ENCODE measurements around the gene REV1.

The REV1 gene

DNA sequence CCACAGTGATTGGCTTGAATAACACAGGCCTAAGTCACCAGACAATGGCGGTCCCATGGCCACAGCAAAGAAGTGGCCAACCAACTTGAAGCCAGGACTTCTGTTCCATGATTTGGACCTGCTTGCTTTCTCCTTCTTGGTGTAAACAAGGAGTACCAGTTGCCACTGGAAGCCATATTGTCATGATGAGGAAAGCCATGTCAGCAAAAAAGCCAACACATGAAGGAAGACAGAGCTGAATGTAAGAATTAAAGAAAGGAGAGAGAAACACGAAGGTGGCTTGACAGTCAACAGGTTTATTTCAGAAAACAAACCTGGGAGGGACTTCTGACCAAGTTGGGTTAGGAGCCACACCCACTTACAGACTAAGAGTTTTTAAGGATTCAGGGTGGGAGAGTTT is 32.3 kb upstream of the REV1 start:
- no peak for DNase-seq (ENCODE audit: low read depth in 1 of 2, low spot score in 1 of 2)

DNA sequence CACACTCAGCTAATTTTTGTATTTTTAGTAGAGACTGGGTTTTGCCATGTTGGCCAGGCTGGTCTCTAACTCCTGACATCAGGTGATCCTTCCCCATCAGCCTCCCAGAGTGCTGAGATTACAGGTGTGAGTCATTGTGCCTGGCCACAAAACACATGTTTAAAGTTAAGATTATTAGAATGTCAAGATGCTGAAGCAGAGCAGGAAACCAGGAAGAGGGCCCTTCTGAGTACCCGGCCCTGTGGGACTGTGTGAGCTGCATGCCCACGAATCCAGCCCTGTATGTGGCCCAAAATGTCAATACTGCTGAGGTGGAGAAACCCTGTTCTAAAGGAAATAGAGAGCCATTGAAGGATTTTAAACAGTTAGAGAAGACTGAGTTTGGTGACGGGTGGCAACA is 31.0 kb upstream of the REV1 start:
- no peak overlapping the region for H3K27ac ChIP-seq (replicated peaks)
- TF ChIP-seq POLR2AphosphoS5 (IDR thresholded peaks at IDR 0.05; ENCODE audit: low read depth) (no peak), SPI1 (IDR thresholded peaks at IDR 0.05; ENCODE audit: borderline replicate concordance, low read depth) (no peak), GABPA (IDR thresholded peaks at IDR 0.05; ENCODE audit: low read depth) (no peak)
- TF ChIP-seq, protein P1, sequence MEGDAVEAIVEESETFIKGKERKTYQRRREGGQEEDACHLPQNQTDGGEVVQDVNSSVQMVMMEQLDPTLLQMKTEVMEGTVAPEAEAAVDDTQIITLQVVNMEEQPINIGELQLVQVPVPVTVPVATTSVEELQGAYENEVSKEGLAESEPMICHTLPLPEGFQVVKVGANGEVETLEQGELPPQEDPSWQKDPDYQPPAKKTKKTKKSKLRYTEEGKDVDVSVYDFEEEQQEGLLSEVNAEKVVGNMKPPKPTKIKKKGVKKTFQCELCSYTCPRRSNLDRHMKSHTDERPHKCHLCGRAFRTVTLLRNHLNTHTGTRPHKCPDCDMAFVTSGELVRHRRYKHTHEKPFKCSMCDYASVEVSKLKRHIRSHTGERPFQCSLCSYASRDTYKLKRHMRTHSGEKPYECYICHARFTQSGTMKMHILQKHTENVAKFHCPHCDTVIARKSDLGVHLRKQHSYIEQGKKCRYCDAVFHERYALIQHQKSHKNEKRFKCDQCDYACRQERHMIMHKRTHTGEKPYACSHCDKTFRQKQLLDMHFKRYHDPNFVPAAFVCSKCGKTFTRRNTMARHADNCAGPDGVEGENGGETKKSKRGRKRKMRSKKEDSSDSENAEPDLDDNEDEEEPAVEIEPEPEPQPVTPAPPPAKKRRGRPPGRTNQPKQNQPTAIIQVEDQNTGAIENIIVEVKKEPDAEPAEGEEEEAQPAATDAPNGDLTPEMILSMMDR (IDR thresholded peaks at IDR 0.05; ENCODE audit: insufficient read depth, low read length) = no peak
- TF ChIP-seq, protein P2, sequence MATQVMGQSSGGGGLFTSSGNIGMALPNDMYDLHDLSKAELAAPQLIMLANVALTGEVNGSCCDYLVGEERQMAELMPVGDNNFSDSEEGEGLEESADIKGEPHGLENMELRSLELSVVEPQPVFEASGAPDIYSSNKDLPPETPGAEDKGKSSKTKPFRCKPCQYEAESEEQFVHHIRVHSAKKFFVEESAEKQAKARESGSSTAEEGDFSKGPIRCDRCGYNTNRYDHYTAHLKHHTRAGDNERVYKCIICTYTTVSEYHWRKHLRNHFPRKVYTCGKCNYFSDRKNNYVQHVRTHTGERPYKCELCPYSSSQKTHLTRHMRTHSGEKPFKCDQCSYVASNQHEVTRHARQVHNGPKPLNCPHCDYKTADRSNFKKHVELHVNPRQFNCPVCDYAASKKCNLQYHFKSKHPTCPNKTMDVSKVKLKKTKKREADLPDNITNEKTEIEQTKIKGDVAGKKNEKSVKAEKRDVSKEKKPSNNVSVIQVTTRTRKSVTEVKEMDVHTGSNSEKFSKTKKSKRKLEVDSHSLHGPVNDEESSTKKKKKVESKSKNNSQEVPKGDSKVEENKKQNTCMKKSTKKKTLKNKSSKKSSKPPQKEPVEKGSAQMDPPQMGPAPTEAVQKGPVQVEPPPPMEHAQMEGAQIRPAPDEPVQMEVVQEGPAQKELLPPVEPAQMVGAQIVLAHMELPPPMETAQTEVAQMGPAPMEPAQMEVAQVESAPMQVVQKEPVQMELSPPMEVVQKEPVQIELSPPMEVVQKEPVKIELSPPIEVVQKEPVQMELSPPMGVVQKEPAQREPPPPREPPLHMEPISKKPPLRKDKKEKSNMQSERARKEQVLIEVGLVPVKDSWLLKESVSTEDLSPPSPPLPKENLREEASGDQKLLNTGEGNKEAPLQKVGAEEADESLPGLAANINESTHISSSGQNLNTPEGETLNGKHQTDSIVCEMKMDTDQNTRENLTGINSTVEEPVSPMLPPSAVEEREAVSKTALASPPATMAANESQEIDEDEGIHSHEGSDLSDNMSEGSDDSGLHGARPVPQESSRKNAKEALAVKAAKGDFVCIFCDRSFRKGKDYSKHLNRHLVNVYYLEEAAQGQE (IDR thresholded peaks at IDR 0.05; ENCODE audit: insufficient replicate concordance, low read depth) = no peak
- H3K27me3 ChIP-seq (ENCODE audit: insufficient read depth, poor library complexity, severe bottlenecking) = no peaks in the 10 kb centered on the region
- DNase-seq (ENCODE audit: low read depth in 1 of 2, low spot score in 1 of 2) = no peak
- H3K4me3 ChIP-seq (replicated peaks; ENCODE audit: insufficient read depth, low read length) = no peak overlapping the region

More for the DNA sequence above, 32.3 kb upstream of the REV1 start:
- H3K4me3 ChIP-seq (replicated peaks; ENCODE audit: insufficient read depth, low read length) = no peak overlapping the region
- no peak overlapping the region for H3K27ac ChIP-seq (replicated peaks)
- TF ChIP-seq, protein P2 (IDR thresholded peaks at IDR 0.05; ENCODE audit: insufficient replicate concordance, low read depth) = no peak
- TF ChIP-seq, protein P1 (IDR thresholded peaks at IDR 0.05; ENCODE audit: insufficient read depth, low read length) = no peak
- TF ChIP-seq POLR2AphosphoS5 (IDR thresholded peaks at IDR 0.05; ENCODE audit: low read depth) = no peak
- TF ChIP-seq GABPA (IDR thresholded peaks at IDR 0.05; ENCODE audit: low read depth) = no peak
- no peak for TF ChIP-seq SPI1 (IDR thresholded peaks at IDR 0.05; ENCODE audit: borderline replicate concordance, low read depth)
- H3K27me3 ChIP-seq (ENCODE audit: insufficient read depth, poor library complexity, severe bottlenecking) = no peaks in the 10 kb centered on the region

DNA sequence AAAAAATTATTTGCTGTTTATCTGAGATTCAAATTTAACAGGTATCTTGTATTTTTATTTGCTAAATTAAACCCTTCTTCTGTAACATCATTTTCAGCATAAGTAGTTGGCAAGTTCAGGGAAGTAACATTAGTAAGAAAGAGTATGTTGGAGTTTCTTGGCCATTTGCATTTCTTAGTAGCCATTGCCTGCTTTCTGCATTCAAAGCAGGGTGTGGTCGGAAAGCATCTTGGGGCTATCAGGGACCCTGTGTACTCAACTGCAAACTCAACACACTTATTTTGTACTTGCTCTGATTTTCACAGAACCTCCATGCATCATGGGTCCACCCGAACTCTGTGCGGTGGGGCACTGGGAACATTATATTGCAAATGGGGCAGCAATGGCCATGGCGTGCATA is 30.4 kb upstream of the REV1 start:
- Histone ChIP-seq H3K4me3 (replicated peaks; ENCODE audit: insufficient read depth, low read length) (no peak overlapping the region), H3K27me3 (ENCODE audit: insufficient read depth, poor library complexity, severe bottlenecking) (no peaks in the 10 kb centered on the region), H3K27ac (replicated peaks) (no peak overlapping the region)
- no peak for DNase-seq (ENCODE audit: low read depth in 1 of 2, low spot score in 1 of 2)
- TF ChIP-seq SPI1 (IDR thresholded peaks at IDR 0.05; ENCODE audit: borderline replicate concordance, low read depth) (no peak), GABPA (IDR thresholded peaks at IDR 0.05; ENCODE audit: low read depth) (no peak), POLR2AphosphoS5 (IDR thresholded peaks at IDR 0.05; ENCODE audit: low read depth) (no peak)
- TF ChIP-seq, protein P1 (IDR thresholded peaks at IDR 0.05; ENCODE audit: insufficient read depth, low read length) = no peak
- TF ChIP-seq, protein P2 (IDR thresholded peaks at IDR 0.05; ENCODE audit: insufficient replicate concordance, low read depth) = no peak

Data from HL-60 (cell line).